HepG2 (cell line): ENCODE results near the gene NFKB2. TPM values are rescaled to one million over a fixed set of nuclear protein-coding genes. Genes with fewer than 3 reads are reported as not detected.

Source experiments
- FUBP1 ChIP-seq: sonication (generic); formaldehyde crosslinking; IDR thresholded peaks from 2 replicates; pipeline ENCODE4 v1.5.1; 2020; ENCODE audit warnings: missing genetic modification reagents, mild to moderate bottlenecking, borderline replicate concordance
- GABPA ChIP-seq, 2 experiments: IDR thresholded peaks; 2 replicates each; pipeline ENCODE4 v1.6.1; 2011 to 2016; ENCODE audit warnings: low read depth in 2 of 2, low read length in 1 of 2, missing biosample characterization in 1 of 2, missing genetic modification characterization in 1 of 2
- ISX ChIP-seq: sonication (generic); formaldehyde crosslinking; conservative IDR thresholded peaks from 2 replicates; pipeline ENCODE4 v1.5.0; 2020; ENCODE audit warnings: missing genetic modification reagents
- MAF1 ChIP-seq: sonication (generic); formaldehyde crosslinking; IDR thresholded peaks from 2 replicates; pipeline ENCODE4 v1.5.0; 2020; ENCODE audit warnings: missing genetic modification reagents, borderline replicate concordance
- MBNL3 ChIP-seq: fragments of 250-450 bp; sonication (Bioruptor Pico); conservative IDR thresholded peaks from 2 replicates; pipeline ENCODE4 v1.8.0; 2022; ENCODE audit warnings: mild to moderate bottlenecking, inconsistent platforms
- MXD1 ChIP-seq: sonication (generic); formaldehyde crosslinking; IDR thresholded peaks from 2 replicates; pipeline ENCODE4 v1.4.0; 2020; ENCODE audit warnings: mild to moderate bottlenecking, missing genetic modification reagents
- NONO ChIP-seq, 2 experiments: fragments of 450-650 bp in 1 of 2; sonication (generic) in 1 of 2; formaldehyde crosslinking in 1 of 2; IDR thresholded peaks in 1 of 2; conservative IDR thresholded peaks in 1 of 2; 2 replicates each; pipeline versions ENCODE4 v1.6.1 to v1.8.0; 2017 to 2022; ENCODE audit warnings: mild to moderate bottlenecking in 1 of 2, missing genetic modification reagents in 1 of 2, moderate library complexity in 1 of 2
- PRDM10 ChIP-seq: sonication (generic); formaldehyde crosslinking; IDR thresholded peaks from 2 replicates; pipeline ENCODE4 v1.4.0; 2020; ENCODE audit warnings: low read depth, missing genetic modification reagents
- REPIN1 ChIP-seq: sonication (generic); formaldehyde crosslinking; IDR thresholded peaks from 2 replicates; pipeline ENCODE4 v1.8.0; 2022; ENCODE audit warnings: missing genetic modification reagents, low read depth, mild to moderate bottlenecking, borderline replicate concordance
- ZNF251 ChIP-seq: sonication (generic); formaldehyde crosslinking; IDR thresholded peaks from 2 replicates; pipeline ENCODE4 v1.9.0; 2021; ENCODE audit warnings: mild to moderate bottlenecking, missing genetic modification reagents
- ZNF570 ChIP-seq: sonication (generic); formaldehyde crosslinking; IDR thresholded peaks from 2 replicates; pipeline ENCODE4 v1.4.0; 2020; ENCODE audit warnings: mild to moderate bottlenecking, missing genetic modification reagents, borderline replicate concordance
- ZNF607 ChIP-seq: sonication (generic); formaldehyde crosslinking; IDR thresholded peaks from 2 replicates; pipeline ENCODE4 v1.5.1; 2020; ENCODE audit warnings: missing genetic modification reagents, mild to moderate bottlenecking, borderline replicate concordance
- ZNF737 ChIP-seq: sonication (generic); formaldehyde crosslinking; IDR thresholded peaks from 2 replicates; pipeline ENCODE4 v1.5.0; 2020; ENCODE audit warnings: missing genetic modification reagents, mild to moderate bottlenecking, borderline replicate concordance
- ZSCAN9 ChIP-seq: IDR thresholded peaks from 2 replicates; pipeline ENCODE4 v1.6.1; 2016; ENCODE audit warnings: borderline replicate concordance
- ZXDC ChIP-seq: sonication (generic); formaldehyde crosslinking; IDR thresholded peaks from 2 replicates; pipeline ENCODE4 v1.5.0; 2020; ENCODE audit warnings: mild to moderate bottlenecking, missing genetic modification reagents
- polyA plus RNA-seq, 8 experiments: library from polyadenylated mRNA; depleted of rRNA in 3 of 8; stranded (reverse) in 7 of 8; unstranded in 1 of 8; fragments of >200 nt; fragmentation: Illumina TruSeq in 4 of 8; extraction: Trizol in 4 of 8; gene quantifications; 2 replicates each; pipeline versions ENCODE4 v1.2.1 to v1.2.3, GENCODE V29; 2011 to 2016; ENCODE audit warnings: low read depth in 4 of 8, missing spikeins in 1 of 8, mixed read lengths in 1 of 8; ENCODE audit not compliant: insufficient read depth in 1 of 8
- total RNA-seq, 5 experiments: library from RNA; depleted of rRNA; stranded (reverse); fragments of >200 nt; fragmentation: Illumina TruSeq; extraction: Trizol; gene quantifications; 2 replicates each; pipeline ENCODE4 v1.2.3, GENCODE V29; 2016; ENCODE audit warnings: low read depth in 1 of 5
- TF ChIP-seq, protein P1 (sequence below): sonication (generic); formaldehyde crosslinking; IDR thresholded peaks from 2 replicates; pipeline ENCODE4 v1.5.1; 2020; ENCODE audit warnings: missing genetic modification reagents, mild to moderate bottlenecking, borderline replicate concordance

The NFKB2 gene
- total and polyA plus RNA-seq, 2 of the 13 experiments (the other 11 are each of a cell fraction or from before 2014, with no cell fraction given): 7.7 to 12.5 TPM

DNA sequence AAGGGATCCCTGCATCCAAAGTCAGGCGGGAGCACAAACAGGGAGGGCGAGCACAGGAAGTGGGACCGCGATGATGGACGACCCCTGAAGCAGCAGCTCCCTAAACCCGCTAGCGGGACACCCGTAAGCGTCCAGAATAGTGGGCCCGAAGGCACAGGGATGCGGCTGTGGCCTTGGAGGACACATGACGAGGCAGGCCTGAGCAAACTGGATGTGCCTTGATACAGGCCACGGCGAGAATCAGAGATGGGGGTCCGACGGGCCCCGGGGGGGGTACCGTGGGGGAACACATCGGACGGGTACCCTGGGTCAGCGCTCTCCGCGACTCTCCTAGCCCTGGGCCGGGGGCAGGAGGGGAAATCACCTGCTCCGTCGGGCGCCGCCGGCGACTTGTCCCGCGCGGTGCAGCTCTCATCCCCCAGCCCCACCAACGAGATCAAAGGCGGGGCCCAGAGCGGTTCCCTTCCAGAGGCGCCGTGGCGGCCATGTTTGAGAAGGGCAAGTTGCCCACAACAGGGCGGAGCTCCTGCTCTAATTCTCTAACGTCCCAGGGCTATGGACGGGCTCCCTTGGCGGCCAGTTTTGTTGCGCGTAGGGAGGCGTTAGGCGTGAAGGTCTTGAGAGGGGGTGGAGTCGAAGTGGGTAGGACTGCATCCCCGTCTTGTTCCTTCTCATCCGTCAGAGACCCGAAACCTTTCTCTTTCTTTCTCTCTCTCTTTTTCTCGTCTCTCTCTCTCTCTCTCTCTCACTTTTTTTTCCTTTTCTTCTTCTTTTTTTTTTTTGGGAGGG is 36.9 kb downstream of the NFKB2 start, which contains the start of gene CUEDC2 (continued):
- 0 out of 2 replicates have a peak, but pooled peaks have one; percentile 73 for TF ChIP-seq FUBP1
- TF ChIP-seq, protein P1, sequence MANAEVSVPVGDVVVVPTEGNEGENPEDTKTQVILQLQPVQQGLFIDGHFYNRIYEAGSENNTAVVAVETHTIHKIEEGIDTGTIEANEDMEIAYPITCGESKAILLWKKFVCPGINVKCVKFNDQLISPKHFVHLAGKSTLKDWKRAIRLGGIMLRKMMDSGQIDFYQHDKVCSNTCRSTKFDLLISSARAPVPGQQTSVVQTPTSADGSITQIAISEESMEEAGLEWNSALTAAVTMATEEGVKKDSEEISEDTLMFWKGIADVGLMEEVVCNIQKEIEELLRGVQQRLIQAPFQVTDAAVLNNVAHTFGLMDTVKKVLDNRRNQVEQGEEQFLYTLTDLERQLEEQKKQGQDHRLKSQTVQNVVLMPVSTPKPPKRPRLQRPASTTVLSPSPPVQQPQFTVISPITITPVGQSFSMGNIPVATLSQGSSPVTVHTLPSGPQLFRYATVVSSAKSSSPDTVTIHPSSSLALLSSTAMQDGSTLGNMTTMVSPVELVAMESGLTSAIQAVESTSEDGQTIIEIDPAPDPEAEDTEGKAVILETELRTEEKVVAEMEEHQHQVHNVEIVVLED (CRISPR knock-in tag): peak; percentile 89
- no peak for TF ChIP-seq MXD1
- peak; percentile 34; the same call in 1 of the 2 replicates for TF ChIP-seq GABPA (IDR thresholded peaks at IDR 0.05; ENCODE audit: low read depth, low read length)
- peak; percentile 84 for TF ChIP-seq GABPA (CRISPR knock-in tag; IDR thresholded peaks at IDR 0.05; ENCODE audit: low read depth)
- no peak for TF ChIP-seq ZNF737
- no peak for TF ChIP-seq ZNF570 (CRISPR knock-in tag)
- TF ChIP-seq ZNF251 (CRISPR knock-in tag): no peak
- no peak for TF ChIP-seq NONO (IDR thresholded peaks at IDR 0.05)
- peak; percentile 69; the same call in 1 of the 2 replicates for TF ChIP-seq NONO (CRISPR knock-in tag; conservative IDR thresholded peaks at IDR 0.05)
- 0 out of 2 replicates have a peak, but pooled peaks have one; percentile 47 for TF ChIP-seq PRDM10 (CRISPR knock-in tag)
- TF ChIP-seq MBNL3 (CRISPR knock-in tag): no peak
- no peak for TF ChIP-seq ISX
- TF ChIP-seq ZXDC (CRISPR knock-in tag): no peak
- TF ChIP-seq ZSCAN9 (CRISPR knock-in tag): peak; percentile 69
- no peak; the same call in 1 of the 2 replicates for TF ChIP-seq ZNF607 (CRISPR knock-in tag)
- peak; percentile 20; the same call in 1 of the 2 replicates for TF ChIP-seq REPIN1 (CRISPR knock-in tag)
- no peak; the same call in 1 of the 2 replicates for TF ChIP-seq MAF1 (CRISPR knock-in tag)
